ENCODE measurements around the gene DISP3.

- TF ChIP-seq CTCF (IDR thresholded peaks at IDR 0.05 in 8 of 11, conservative IDR thresholded peaks at IDR 0.05 in 3 of 11) (no peak), POLR2A (IDR thresholded peaks at IDR 0.05) (no peak)
Observed at GRCh38 chr1:11522400-11523235, 43.7 kb downstream of the DISP3 start.

Data from spleen (tissue), 7 donors.